Measurements from ENCODE around the gene TRAF6.

TRAF6 gene

DNA sequence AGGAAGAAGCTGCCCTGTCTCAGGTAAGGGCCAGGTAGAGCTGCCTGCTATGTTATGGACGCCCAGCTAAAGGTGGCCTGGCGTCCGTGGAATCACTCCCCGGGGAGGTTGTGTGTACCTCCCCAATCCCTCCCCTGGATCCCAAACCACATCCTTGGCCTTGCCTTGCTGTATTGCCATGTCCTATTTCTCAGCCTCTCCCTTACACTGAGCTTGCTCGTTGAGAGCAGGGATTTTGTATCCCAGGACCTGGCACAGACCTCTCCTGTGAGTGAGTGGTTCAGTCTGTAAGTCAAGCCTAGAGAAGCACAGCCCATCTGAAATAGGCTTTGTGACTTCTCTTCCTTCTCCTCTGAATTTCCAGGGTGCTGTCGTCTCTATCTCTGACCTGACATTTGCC is 53.9 kb downstream of the TRAF6 start:
- no peak for DNase-seq

GRCh38 chr11:36455658-36456111 is 54.4 kb downstream of the TRAF6 start:
- DNase-seq, result no peak

- DNase-seq, result no peak
Observed at GRCh38 chr11:36454941-36455631, 55.0 kb downstream of the TRAF6 start.

- DNase-seq, result no peak
Observed at GRCh38 chr11:36454551-36454940, 55.5 kb downstream of the TRAF6 start.

DNA sequence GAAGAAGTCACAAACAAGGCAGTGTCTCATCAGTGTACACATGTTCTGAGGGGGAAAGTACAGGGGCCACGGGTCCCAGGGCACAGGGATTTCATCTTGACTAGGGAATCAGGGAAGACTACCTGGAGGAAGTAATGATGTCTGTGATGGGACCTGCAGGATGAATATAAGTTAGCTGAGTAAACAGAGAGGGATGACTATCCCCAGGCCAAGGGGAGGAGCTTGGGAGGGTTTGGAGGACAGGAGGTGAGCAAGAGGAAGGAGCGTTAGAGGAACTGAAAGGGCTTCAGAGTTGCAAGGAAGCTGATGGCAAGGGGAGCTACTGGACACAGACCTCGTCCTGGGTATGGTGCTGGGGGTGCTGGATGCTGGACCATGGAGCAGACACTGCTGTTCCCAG is 56.4 kb downstream of the TRAF6 start:
- DNase-seq, result no peak

DNA sequence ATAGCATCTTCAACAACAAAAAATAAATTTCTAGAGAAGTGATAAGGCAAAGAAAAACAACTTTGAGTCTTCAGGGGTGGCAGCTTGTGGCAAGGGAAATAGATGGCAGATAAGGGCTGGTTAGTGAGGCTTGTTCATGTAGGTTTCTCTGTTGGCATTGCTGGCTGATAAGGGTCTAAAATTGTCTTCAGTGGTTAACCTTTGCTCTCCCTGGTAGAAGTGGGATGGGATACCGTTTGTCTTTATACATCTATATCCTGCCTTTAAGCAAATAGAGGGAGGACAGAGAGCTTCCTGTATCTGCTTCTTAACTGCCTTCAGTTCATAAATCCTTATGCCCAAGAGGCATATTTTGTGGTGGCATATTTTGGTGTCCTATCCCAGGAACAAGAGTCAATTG is 57.1 kb downstream of the TRAF6 start:
- no peak for DNase-seq

DNA sequence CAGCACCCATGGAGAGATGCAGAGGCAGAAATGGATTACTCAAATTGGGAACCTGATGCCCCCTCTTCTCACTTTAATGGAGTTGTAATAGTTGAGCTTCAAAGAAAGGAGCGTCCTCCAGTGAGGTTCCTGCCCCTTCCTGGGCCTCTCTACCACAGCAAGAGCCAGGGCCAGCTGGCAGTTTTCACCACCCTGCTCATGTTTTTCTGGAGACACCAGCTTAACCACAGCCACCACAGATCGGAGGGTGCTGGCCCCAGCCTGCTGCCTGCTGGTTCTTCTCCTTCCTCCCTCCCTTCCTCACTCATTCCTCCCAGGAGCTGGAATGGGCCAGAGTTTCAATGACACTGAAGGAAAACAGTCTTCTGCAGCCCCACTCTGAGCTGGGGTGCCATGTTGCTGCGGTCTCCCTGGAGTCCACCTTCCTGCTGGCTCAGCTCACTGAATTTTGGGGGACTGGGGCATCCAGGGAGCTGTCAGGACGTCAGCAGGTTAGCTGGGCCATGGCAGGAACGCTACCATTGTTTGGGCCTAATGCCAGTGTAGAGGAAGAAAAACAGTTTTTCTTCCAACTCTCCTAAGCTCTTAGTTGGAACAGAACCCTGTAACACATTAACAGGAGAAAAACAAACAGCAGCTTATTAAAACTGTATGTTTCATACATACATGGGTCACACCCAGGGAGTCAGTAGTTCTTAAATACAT is 57.7 kb downstream of the TRAF6 start:
- DNase-seq, result no peak

DNA sequence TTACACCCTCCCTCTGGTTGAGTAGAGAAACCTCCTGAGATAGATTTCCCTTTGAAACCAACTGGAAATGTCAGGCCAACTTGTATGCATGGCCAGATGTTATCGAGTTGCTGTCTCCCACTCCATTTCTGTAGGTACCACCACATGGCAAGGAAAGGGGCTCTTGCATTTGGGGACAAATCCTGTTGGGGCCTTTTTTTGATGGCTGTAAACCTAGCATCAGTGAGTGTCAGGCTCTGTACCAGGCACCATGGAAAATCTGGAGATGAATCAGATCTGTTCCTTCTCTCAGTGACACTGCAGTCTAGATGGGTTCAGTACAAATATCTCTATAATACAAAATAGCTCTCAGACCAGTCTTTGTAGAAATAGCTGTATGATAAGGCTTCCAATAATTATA is 58.4 kb downstream of the TRAF6 start:
- DNase-seq, result no peak

- no peak for DNase-seq
Observed at GRCh38 chr11:36451045-36451444, 59.0 kb downstream of the TRAF6 start.

GRCh38 chr11:36450110-36450572 is 59.9 kb downstream of the TRAF6 start:
- DNase-seq, result no peak

DNA sequence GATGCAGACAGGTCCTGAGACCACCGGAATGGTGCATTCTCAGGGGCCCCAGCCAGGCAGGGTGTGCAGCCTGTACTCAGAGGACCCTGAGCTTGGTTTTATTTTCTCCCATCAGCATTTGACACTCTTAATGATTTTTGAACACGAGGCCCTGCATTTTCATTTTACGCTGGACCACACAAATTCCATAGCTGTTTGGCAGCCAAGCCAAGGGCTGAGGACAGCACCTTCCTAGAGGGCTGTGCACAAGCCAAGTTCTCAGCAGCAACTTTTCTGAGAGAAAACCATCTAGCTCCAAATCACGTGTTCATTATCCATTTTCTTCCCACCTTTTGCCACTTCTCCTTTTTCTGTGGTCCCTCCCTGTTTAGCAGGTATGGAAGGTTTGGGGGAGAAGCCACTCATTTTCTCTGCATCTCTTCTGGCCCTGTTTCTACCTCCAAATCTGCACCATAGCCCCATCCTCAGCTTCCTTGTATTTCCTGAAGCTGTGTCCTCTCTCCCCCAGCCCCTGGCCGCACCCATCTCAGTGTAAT is 60.4 kb downstream of the TRAF6 start:
- DNase-seq, result no peak

DNA sequence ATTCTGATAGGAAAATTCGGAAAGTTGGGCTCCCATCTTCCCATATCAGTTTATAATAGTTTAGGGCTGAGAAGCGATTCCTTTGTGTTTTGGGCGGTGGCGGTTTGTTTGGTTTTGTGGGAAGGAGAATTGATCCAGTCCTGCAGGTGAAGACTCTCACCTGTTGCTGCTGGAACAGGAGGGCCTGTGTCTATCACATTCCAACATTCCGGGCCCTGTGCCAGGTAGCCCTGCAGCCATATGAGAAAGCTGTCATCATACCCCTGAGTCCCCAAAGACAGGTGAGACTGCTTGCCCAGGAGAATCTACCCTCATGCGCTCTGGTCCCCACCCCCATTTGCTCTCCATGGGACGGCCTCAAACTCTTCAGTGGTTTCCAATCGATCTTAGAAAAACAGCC is 62.1 kb downstream of the TRAF6 start:
- DNase-seq, result no peak

DNA sequence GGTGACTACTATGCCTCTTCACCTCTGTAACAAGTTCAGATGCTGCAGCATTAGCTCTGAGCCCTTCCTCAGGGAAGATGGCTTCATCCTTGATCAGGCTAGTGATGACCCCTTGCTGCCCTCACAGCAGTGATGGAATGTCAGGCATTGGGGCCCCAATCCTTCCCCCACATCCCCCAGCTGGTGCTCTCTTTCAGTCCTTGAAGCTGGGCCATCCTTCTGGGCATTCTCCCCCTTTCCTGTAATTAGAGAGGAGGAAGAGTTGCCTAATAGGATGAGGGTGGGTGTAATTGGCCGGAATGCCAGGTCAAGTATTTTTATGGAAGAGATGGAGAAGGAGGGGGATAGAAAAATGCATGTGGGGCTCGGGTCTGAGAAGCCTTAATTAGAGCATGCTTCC is 62.6 kb downstream of the TRAF6 start:
- no peak for DNase-seq

- DNase-seq, result no peak
Observed at GRCh38 chr11:36446135-36446534, 63.9 kb downstream of the TRAF6 start.

GRCh38 chr11:36443661-36444060 is 66.4 kb downstream of the TRAF6 start:
- no peak for DNase-seq

DNA sequence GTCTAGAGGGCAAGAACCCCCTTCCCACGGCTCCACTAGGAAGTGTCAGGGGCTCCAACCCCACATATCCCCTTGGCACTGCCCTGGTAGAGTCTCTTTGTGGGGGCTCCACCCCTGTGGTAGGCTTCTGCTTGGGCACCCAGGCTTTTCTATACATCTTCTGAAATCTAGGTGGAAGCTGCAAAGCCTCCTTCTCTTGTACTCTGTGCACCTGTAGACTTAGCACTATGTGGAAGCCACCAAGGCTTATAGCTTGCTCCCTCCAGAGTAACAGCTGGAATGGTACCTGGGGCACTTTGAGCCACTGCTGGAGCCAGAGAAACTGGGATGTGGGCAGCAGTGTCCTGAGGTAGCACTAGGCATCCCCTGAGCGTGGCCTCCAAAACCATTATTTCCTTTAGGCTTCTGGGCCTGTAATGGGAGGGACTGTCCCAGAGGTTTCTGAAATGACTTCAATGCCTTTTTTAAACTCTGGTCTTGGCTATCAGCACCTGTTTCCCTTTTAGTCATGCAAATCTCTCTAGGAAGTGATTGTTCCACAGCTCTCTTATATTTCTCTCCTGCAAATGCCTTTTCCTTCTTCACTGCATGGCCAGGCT is 68.4 kb downstream of the TRAF6 start:
- no peak for DNase-seq

DNA sequence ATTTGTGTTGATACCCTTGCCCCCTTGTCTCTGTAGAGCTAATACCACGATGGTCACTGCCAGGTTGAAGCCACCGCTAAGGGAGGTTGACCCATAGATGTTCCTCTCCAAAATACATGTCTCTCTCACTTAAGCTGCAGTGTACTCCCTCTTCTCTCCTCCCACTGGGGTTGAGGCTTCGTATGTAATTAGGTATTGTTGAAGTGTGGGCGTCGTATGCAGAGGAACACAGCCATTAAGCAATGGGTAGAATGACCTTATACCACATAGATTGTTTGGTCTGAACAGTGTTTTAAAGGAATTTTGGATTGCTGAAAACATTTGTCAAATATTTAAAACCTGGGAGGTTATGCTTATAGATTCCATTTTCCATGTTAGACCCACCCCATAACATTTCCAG is 71.9 kb downstream of the TRAF6 start:
- DNase-seq, result no peak

DNA sequence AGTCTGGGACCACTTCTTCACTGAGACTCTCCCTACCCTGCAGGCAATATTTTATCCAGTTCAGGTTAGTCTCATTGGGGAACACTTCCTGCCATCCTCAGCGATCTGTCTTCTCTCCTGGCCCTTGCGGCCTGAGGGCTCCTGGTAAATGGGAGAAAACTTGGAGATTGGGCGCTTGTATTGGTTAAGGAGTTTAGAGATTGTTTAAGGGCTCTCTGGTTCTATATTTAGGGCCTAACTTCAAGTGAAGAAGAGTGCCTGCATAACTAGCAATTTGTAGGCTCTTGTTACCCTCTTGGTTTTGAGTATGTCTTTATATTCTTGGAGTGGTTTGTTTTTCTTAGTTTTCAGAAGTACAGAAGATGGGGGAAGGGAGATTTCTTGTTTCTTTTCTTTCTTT is 72.7 kb downstream of the TRAF6 start:
- no peak for DNase-seq

Data from activated effector memory CD4-positive, alpha-beta T cell treated with anti-CD3 and anti-CD28 coated beads, Interleukin-2, amount 50 U/mL, for 16 hours (primary cell).